NK-92 (cell line): Measurements from ENCODE around the gene SULT2B1.
"Not testable (repeated sequence)": the region's sequence is repeated elsewhere in the genome, so short reads cannot be mapped to it uniquely, and the experiment has no call there.

Source experiments
- DNase-seq: peaks from one replicate; lab custom pipeline; 2025; ENCODE audit not compliant: unreplicated experiment; lab: John Stamatoyannopoulos, UW

The SULT2B1 gene

GRCh38 chr19:48551437-48552302, at the start of gene SULT2B1:
TSS of gene SULT2B1 (plus strand) at chr19:48552172. CDS start at chr19:48552253, 81 bp downstream.
- no peak for DNase-seq

GRCh38 chr19:48502350-48503018, 49.5 kb upstream of the SULT2B1 start:
- DNase-seq: no peak

- DNase-seq: no peak
Observed at GRCh38 chr19:48506138-48506733, 45.7 kb upstream of the SULT2B1 start.

- DNase-seq: no peak
Observed at GRCh38 chr19:48507911-48508439, 44.0 kb upstream of the SULT2B1 start.

- DNase-seq: no peak
Observed at GRCh38 chr19:48508729-48509411, 43.1 kb upstream of the SULT2B1 start.

- no peak for DNase-seq
Observed at GRCh38 chr19:48509467-48510194, 42.3 kb upstream of the SULT2B1 start.

GRCh38 chr19:48510421-48511268, 41.3 kb upstream of the SULT2B1 start:
- no peak for DNase-seq

GRCh38 chr19:48511321-48511731, 40.6 kb upstream of the SULT2B1 start:
- no peak for DNase-seq

GRCh38 chr19:48511800-48512503, 40.0 kb upstream of the SULT2B1 start, which contains the start of gene LMTK3:
TSS of gene LMTK3 (minus strand) at chr19:48511835. CDS start at chr19:48511576, 259 bp downstream.
- peak; percentile 47 for DNase-seq

GRCh38 chr19:48512504-48513288, 39.3 kb upstream of the SULT2B1 start:
- no peak for DNase-seq

GRCh38 chr19:48513289-48514122, 38.5 kb upstream of the SULT2B1 start:
- no peak for DNase-seq

GRCh38 chr19:48514123-48514458, 37.9 kb upstream of the SULT2B1 start:
- DNase-seq: no peak

GRCh38 chr19:48516536-48516935, 35.4 kb upstream of the SULT2B1 start:
- DNase-seq: no peak

- DNase-seq: no peak
Observed at GRCh38 chr19:48518207-48518606, 33.8 kb upstream of the SULT2B1 start.

- DNase-seq: not testable (repeated sequence)
Observed at GRCh38 chr19:48519426-48519825, 32.5 kb upstream of the SULT2B1 start.

GRCh38 chr19:48520134-48520533, 31.8 kb upstream of the SULT2B1 start:
- no peak for DNase-seq

GRCh38 chr19:48524221-48524620, 27.8 kb upstream of the SULT2B1 start:
- DNase-seq: no peak
